HG03469 (cell line): ENCODE measurements around the gene MYADM.

ENCODE experiments used
- ATAC-seq: cut with Tn5 transposase; IDR thresholded peaks from one replicate; pipeline ENCODE4 v1.9.1; 2021; ENCODE audit warnings: mild to moderate bottlenecking, moderate library complexity, moderate number of reproducible peaks; ENCODE audit not compliant: unreplicated experiment

Gene MYADM

GRCh38 chr19:53883231-53883661 is 15.6 kb downstream of the MYADM start:
- ATAC-seq: no peak

DNA sequence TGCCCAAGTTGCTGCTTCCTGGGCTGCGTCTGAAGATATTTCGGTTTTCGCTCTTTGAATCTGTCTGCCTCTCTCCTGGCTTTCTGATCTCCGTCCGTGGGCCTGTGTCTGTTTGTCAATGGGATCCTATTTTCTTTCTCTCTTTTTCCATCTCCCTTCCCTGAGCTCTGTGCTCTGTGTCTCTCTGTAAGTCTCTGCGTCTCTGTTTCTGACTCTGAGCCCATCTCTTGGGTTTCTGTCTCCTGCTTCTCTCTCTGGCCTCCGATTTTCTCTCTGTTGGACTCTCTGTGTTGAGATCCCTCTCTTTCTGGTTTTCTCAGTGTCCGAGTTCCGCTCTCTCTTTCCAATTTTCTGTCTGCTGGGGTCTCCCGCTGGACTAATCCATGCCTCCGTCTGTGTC is 16.1 kb downstream of the MYADM start:
- ATAC-seq: no peak

- no peak for ATAC-seq
Observed at GRCh38 chr19:53884256-53884655, 16.6 kb downstream of the MYADM start.

GRCh38 chr19:53885036-53885435 is 17.4 kb downstream of the MYADM start:
- no peak for ATAC-seq

DNA sequence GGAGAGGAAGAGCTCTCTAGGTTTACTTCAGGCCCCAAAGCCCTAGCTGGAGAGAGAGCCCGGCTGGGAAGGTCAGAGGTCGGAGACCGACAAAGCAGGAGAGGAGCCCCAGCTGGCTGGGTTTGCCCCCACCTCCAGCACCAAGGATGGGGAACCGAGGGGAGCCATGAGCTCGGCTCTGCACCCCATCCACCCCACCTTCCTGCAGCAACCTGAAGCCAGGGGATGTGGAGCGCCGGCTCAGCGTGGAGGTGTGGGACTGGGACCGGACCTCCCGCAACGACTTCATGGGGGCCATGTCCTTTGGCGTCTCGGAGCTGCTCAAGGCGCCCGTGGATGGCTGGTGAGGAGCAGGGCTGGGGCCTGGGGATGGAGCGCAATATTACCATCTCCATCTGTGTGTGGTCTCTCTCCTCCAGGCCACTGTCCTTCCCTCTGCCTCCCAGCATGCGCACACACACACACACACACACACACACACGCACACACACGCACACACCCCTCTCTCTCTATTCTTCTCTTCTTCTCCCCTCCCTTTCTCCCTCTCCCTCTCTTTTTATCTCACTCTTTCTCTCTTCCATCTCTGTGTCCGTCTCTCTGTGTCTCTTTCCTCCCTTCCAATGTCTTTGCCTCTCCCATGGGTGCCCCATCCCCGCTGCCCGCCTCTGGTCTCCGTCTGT is 24.8 kb downstream of the MYADM start:
- ATAC-seq: no peak

DNA sequence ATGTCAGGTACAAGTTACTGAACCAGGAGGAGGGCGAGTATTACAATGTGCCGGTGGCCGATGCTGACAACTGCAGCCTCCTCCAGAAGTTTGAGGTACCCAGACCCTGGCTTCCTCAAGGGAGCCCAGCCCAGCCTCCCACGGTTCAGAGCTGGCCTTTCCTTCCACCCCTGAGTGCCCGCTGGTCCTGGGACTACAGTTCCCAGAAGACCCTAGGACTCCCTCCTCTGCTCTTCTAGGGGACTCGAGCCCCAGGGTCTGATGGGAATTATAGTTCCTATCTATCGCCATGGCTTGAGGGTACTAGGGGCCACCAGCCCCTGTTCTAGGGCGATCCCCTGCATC is 25.3 kb downstream of the MYADM start:
- ATAC-seq: no peak

GRCh38 chr19:53894707-53895106 is 27.0 kb downstream of the MYADM start:
- no peak for ATAC-seq

DNA sequence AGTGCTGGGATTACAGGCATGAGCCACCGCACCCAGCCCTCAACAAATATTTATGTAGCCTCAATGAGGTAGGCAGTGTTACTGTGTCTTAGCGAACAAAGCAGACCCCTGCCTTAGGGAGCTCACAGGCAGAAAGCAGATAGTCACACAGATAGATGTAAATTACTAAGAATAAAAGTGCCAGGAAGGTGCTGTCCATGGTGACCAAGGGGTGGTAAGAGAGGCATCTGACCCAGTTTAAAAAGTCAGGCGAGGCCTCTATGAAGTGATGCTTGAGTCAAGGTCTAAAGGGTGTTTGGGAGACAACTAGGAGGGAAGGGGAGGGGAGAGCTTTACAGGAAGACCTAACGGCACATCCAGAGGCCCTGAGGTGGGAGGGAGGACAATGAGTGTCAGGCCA is 29.0 kb downstream of the MYADM start:
- no peak for ATAC-seq

DNA sequence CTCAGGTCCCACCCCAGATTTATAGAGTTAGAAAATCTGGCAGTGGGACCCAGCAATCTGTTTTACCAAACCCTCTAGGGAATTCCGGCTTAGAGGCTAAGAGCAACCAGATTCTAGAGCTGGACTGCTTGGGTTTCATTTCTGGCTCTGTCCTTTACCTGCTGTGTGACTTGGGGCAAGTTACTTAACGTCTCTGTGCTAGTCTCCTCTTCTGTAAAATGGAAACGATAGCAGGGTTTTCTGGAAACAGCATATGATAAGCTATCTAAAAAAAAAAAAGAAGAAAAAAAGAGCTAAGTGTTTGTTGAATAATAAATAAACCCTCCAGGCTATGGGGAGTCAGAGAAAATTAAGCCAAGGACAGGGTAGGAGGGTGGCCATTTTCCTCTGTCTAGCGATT is 29.8 kb downstream of the MYADM start:
- ATAC-seq: no peak

- no peak for ATAC-seq
Observed at GRCh38 chr19:53898166-53898565, 30.5 kb downstream of the MYADM start.

DNA sequence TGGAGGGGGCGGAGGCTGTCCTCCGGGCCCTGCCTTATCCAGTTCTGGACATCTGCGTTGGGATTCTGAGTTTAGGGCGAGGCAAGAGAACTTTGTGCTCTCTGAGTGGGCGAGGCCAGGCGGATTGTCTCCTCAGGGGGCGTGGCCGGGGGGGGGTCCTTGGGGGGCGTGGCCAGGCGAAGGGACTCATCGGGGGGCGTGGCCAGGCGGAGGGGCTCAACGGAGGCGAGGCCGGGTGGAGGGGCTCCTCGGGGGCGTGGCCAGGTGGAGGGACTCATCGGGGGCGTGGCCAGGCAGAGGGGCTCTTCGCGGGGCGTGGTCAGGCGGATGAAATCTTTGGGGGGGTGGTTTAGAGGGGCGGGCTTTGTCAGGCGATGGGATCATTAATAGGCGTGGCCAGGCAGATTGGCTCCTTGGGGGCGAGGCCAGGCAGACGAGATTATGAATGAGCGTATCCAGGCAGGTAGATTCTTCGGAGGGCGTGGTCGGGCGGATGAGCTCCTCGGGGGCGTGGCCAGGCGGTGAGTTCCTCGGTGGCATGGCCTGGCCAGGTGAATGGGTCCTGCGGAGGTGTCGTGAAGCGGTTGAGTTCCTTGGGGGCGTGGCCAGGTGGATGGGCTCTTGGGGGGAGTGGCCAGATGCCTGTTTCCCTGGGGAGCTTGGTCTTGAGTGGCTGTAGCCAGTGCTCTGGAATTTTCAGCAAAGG is 31.1 kb downstream of the MYADM start:
- no peak for ATAC-seq

- ATAC-seq: no peak
Observed at GRCh38 chr19:53900191-53900860, 32.6 kb downstream of the MYADM start.

DNA sequence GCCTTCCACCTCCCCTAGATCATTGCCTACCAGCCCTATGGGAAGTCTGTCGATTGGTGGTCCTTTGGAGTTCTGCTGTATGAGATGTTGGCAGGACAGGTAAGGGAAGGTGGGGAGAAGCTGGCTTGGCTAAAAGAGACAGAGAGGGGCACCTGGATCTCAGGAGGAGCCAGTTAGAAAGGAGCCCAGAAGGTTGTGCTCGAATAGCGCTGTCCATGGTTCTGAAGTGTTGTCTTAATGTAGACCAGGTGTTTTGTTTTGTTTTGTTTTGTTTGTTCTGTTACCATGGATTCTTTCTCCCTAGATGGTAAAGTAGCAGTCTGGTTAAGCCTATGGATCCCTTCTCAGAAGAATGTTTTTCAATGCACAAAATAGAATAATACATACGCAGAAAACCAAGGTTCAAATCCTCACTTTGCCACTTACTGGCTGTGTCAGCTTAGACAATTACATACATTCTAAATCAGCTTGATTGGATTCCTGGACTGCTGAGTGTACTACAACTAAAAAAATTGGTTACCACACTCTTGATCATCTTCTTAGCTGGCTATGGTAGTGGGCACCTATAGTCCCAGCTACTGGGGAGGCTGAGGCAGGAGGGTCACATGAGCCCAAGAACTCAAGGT is 35.5 kb downstream of the MYADM start:
- ATAC-seq: no peak

DNA sequence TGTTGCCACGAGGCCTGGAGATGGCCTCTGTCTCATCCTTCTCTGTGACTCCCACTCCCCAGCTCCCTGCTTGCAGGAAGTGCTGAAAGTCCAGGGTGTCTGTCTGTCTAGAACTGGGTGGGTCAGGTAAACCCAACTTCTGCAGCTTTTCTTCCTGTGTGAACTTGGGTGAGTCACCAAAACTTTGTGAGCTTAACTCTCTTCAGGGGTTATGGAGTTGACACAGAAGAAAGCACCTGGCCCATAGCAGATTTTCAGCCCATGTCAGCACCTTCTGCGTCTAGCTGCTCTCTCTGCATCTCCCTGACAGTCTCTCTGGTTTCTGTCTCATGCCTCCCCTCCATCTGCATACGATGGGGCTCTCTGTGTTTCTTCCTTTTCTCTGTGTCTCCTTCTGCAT is 37.2 kb downstream of the MYADM start:
- ATAC-seq: no peak

- no peak for ATAC-seq
Observed at GRCh38 chr19:53905787-53906186, 38.1 kb downstream of the MYADM start.

DNA sequence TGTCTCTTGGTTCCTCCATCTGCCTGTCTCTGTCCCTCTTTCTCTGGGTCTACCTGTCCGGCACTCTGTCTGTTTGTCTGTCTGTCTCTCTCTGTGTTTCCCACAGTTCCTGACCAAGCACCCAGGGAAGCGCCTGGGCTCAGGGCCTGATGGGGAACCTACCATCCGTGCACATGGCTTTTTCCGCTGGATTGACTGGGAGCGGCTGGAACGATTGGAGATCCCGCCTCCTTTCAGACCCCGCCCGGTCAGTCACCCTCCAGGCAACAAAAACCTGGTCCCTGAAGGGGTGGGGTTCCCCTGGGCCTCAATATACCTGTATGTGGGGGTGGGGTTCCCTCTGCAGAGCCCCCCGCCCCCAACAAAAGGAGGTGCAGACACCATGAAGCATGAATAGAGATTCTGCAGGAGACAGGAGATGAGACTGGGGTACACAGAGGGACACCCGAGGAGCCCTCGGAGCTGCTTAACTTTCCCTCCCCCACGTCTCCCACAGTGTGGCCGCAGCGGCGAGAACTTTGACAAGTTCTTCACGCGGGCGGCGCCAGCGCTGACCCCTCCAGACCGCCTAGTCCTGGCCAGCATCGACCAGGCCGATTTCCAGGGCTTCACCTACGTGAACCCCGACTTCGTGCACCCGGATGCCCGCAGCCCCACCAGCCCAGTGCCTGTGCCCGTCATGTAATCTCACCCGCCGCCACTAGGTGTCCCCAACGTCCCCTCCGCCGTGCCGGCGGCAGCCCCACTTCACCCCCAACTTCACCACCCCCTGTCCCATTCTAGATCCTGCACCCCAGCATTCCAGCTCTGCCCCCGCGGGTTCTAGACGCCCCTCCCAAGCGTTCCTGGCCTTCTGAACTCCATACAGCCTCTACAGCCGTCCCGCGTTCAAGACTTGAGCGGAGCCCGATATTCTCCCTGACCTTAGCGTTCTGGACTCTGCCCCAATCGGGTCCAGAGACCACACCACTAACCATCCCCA is 38.8 kb downstream of the MYADM start:
- ATAC-seq: no peak

DNA sequence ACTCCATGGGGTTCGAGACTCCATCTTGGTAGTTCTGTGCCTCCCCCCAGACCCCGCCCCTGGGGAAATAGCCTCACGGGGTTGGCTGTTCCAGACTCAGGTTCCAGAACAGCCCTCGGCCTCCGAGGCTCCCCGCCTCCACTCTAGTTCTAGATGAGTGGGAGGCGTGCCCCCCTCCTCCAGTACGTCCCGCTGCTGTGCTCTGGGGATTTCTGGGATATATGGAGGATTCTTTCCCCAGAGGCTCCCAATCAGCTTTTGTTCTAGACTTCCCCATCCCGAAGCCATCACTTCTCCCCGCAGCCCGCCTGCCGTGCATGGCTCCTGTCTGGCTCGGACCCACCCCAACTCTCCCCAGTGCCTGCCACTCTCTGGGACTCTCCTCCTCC is 39.5 kb downstream of the MYADM start:
- no peak for ATAC-seq

GRCh38 chr19:53907690-53908089 is 40.0 kb downstream of the MYADM start:
- ATAC-seq: no peak

DNA sequence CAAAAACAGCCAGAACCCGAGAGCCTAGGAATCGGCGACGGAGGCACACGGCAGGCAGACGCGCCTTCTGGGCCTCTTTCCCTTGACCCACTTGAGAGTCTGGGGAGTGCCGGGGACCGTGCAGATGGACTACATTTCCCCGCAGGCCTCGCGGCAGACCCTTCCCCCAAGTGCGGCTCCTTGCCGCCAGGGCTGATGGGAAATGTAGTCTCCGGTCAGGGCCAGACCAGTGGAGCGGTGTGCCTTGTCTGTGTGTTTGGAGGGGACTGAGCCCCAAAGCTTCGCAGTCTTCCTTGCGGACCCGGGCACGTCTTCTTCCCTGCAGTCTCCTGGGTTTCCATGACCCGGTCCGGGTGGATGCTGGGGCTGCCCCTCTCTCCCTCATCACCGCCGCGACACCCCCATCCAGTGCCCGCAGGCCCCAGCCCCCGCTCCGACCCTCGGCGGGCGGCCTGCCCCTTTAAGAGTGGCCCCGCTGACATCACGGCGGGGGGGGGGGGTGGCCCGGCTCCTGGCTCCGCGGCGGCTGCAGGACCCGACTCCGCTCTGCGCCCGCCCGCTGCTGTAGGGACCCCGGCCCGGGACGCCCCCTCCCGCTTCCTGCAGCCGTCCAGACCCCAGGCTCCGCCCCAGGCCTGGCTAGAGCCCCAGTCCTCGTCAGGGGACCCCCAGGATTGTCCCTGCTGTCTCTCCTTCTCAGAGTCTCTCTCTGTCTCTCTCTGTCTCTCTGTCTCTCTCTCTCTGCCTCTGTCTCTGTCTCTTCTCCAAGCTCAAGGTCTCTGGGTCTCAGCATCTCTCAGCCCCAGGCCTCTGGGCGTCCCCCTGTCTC is 40.6 kb downstream of the MYADM start:
- no peak for ATAC-seq

DNA sequence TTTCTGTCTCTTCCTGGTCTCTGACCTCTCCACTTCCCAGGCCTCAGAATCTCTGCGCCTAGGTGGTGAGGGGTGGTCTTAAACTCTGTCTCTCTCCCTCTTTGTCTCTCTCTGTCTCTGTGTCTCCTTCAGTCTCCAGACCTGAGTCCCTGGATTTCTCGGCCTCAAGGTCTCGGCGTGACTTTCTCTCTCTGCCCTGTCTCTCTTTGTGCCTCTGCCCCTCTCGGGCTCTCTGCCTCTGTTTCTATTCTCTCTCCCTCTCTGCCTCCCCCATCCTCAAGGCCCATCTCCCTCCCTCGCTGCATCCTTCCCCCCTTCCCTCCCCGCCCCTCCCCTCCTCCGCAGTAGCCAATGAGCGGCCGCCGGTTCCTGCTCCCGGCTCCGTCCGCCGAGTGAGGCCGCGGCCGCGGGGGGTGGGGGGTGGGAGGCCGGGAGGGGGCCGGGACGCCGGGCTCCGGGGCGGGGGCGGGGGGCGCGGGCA is 41.3 kb downstream of the MYADM start, which contains the start of gene CACNG7:
Gene CACNG7, plus strand, starts transcription at position 344 of the 481 bp plus-strand sequence. CDS start 3,554 bp downstream, outside the sequence.
- no peak for ATAC-seq
